ENCODE data around the gene TM4SF4. TPM values are rescaled to one million over a fixed set of nuclear protein-coding genes. Genes with fewer than 3 reads are reported as not detected.

The TM4SF4 gene
- total RNA-seq, 1 experiment from 2014 or later = not detected

DNA sequence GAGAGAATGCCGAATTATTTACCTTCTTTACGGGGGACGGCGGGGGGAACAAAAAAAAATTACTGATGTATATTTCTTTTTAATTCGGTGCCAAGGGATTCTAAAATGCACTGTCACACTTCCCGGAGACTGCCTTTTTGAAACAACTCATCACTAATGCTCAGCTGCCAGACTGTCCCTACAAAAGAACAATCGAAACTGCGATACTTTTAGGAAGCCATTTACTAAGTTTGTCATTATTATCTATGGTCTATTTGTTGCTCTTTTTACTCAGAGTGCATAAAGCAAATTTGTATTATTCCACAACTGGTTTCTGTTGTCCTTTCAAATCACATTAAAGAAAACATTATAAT, 60.8 kb downstream of the TM4SF4 start:
- no peak overlapping the region for H4K5ac ChIP-seq (ENCODE audit: insufficient read length, low read depth, low read length)
- H3K4me1 ChIP-seq (ENCODE audit: insufficient read depth, low read length) = peaks cover 2% of the 10 kb centered on the region; the same call in 1 of the 2 replicates
- H3K56ac ChIP-seq (ENCODE audit: insufficient read length, low read depth, low read length) = no peak overlapping the region
- H4K20me1 ChIP-seq (ENCODE audit: control insufficient read depth, insufficient read depth, insufficient read length) = no peaks in the 10 kb centered on the region
- no peak overlapping the region for H3K4me2 ChIP-seq (ENCODE audit: insufficient read depth, insufficient read length, low read length)
- no peak overlapping the region for H2AK5ac ChIP-seq (ENCODE audit: insufficient read length, low read length)
- H3K9ac ChIP-seq (ENCODE audit: extremely low read depth, insufficient read length, low read length) = no peak overlapping the region
- H4K91ac ChIP-seq (ENCODE audit: insufficient read length, low read depth, low read length) = no peak overlapping the region
- no peak overlapping the region for H4K8ac ChIP-seq (replicated peaks; ENCODE audit: insufficient read length, low read depth, low read length)
- no peak overlapping the region for H2BK20ac ChIP-seq (ENCODE audit: low read depth, low read length, poor library complexity, severe bottlenecking)
- H3K36me3 Mint-ChIP-seq (ENCODE audit: insufficient read depth in 1 of 3, low read depth in 3 of 3) = no peaks in the 10 kb centered on the region
- no CpG with 5 or more reads among the region's 8 CpGs for WGBS (ENCODE audit: extremely low coverage, insufficient read length, low lambda C conversion rate)
- H2BK120ac ChIP-seq (ENCODE audit: low read depth, low read length, poor library complexity, severe bottlenecking) = no peak overlapping the region
- H3K4ac ChIP-seq (ENCODE audit: low read depth, low read length) = no peak overlapping the region
- H3T11ph ChIP-seq (ENCODE audit: low read length) = no peak overlapping the region
- no peak overlapping the region for H3K23ac ChIP-seq (ENCODE audit: insufficient read length, low read depth, low read length)
- peak overlapping the region in 2 of 3 experiments; percentile 5 to 36; a peak in 2 of 7 replicates for H3K27ac Mint-ChIP-seq
- H2BK12ac ChIP-seq (ENCODE audit: insufficient read length, low read depth, low read length) = no peak overlapping the region
- no peaks in the 10 kb centered on the region for H3K9me3 ChIP-seq (ENCODE audit: control insufficient read depth, low read depth, low read length)
- H2AFZ ChIP-seq (ENCODE audit: low read length) = no peak overlapping the region
- no peak overlapping the region for H3K4me3 Mint-ChIP-seq
- no peaks in the 10 kb centered on the region for H3K79me2 ChIP-seq (ENCODE audit: insufficient read depth, low read length)
- TF ChIP-seq, protein P1, sequence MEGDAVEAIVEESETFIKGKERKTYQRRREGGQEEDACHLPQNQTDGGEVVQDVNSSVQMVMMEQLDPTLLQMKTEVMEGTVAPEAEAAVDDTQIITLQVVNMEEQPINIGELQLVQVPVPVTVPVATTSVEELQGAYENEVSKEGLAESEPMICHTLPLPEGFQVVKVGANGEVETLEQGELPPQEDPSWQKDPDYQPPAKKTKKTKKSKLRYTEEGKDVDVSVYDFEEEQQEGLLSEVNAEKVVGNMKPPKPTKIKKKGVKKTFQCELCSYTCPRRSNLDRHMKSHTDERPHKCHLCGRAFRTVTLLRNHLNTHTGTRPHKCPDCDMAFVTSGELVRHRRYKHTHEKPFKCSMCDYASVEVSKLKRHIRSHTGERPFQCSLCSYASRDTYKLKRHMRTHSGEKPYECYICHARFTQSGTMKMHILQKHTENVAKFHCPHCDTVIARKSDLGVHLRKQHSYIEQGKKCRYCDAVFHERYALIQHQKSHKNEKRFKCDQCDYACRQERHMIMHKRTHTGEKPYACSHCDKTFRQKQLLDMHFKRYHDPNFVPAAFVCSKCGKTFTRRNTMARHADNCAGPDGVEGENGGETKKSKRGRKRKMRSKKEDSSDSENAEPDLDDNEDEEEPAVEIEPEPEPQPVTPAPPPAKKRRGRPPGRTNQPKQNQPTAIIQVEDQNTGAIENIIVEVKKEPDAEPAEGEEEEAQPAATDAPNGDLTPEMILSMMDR (conservative IDR thresholded peaks at IDR 0.05) = no peak
- H3K27ac ChIP-seq (ENCODE audit: insufficient read length, low read depth, low read length) = no peak overlapping the region
- no peak overlapping the region for H3K18ac ChIP-seq (ENCODE audit: insufficient read length, low read depth, low read length)
- no peaks in the 10 kb centered on the region for H3K27me3 Mint-ChIP-seq (ENCODE audit: low read depth)
- peaks cover 31 to 35% of the 10 kb centered on the region in 2 experiments for H3K4me1 Mint-ChIP-seq
- H3K23me2 ChIP-seq (ENCODE audit: insufficient read length, low read depth, low read length, poor library complexity, severe bottlenecking) = no peaks in the 10 kb centered on the region
- no peak for DNase-seq
- no peaks in the 10 kb centered on the region for H3K27me3 ChIP-seq (ENCODE audit: insufficient read depth, low read length)
- no peak overlapping the region for H3K14ac ChIP-seq (ENCODE audit: insufficient read depth, low read length)
- no peaks in the 10 kb centered on the region for H3K9me3 Mint-ChIP-seq
- no peak overlapping the region for H2BK5ac ChIP-seq (ENCODE audit: insufficient read length, low read length)
- H2BK15ac ChIP-seq (ENCODE audit: low read depth, low read length) = no peak overlapping the region
- no peaks in the 10 kb centered on the region for H3K79me1 ChIP-seq (ENCODE audit: insufficient read depth, low read depth, low read length, poor library complexity, severe bottlenecking)
